Peyer's patch (tissue), 4 donors: ENCODE data around the gene CHST12.

Experiments
- CTCF ChIP-seq, 6 experiments: fragments of 450-650 bp in 4 of 6; fragments of 200-600 bp in 2 of 6; sonication (generic) in 1 of 6; IDR thresholded peaks; one replicate each; pipeline ENCODE4 v1.5.1; 2017 to 2019; ENCODE audit warnings: antibody characterized with exemption in 6 of 6, mild to moderate bottlenecking in 3 of 6, moderate library complexity in 1 of 6
- POLR2A ChIP-seq, 2 donors: fragments of 450-650 bp; IDR thresholded peaks; one replicate each; pipeline ENCODE4 v1.5.1; 2017; ENCODE audit warnings: antibody characterized with exemption in 2 of 2, mild to moderate bottlenecking in 2 of 2, moderate library complexity in 2 of 2

GRCh38 chr7:2444476-2444875 lies 41.1 kb downstream of the CHST12 start:
- no peak for TF ChIP-seq POLR2A (IDR thresholded peaks at IDR 0.05)
- TF ChIP-seq CTCF (IDR thresholded peaks at IDR 0.05): no peak
